SJCRH30 (cell line): ENCODE results near the gene TNNC1. TPM values are rescaled to one million over a fixed set of nuclear protein-coding genes. Genes with fewer than 3 reads are reported as not detected.

Experiments
- DNase-seq, 2 experiments: peaks; one replicate each; pipeline ENCODE4 v3.0.0-alpha.2; 2015 to 2020
- H3K27ac ChIP-seq: fragments of 250-450 bp; sonication (Bioruptor Pico); 2 replicates; pipeline ENCODE4 v1.5.1; 2020; ENCODE audit warnings: mild to moderate bottlenecking, moderate library complexity
- H3K27me3 ChIP-seq: fragments of 250-450 bp; sonication (Bioruptor Pico); 2 replicates; pipeline ENCODE4 v1.5.1; 2020; ENCODE audit warnings: mild to moderate bottlenecking, moderate library complexity
- H3K36me3 ChIP-seq: fragments of 250-450 bp; sonication (Bioruptor Pico); 2 replicates; pipeline ENCODE4 v1.5.1; 2020; ENCODE audit warnings: mild to moderate bottlenecking, moderate library complexity
- H3K4me1 ChIP-seq: fragments of 250-450 bp; sonication (Bioruptor Pico); 2 replicates; pipeline ENCODE4 v1.5.1; 2020; ENCODE audit warnings: mild to moderate bottlenecking, moderate library complexity
- H3K4me3 ChIP-seq: fragments of 250-450 bp; sonication (Bioruptor Pico); 2 replicates; pipeline ENCODE4 v1.5.1; 2020; ENCODE audit warnings: mild to moderate bottlenecking, moderate library complexity
- H3K9me3 ChIP-seq: fragments of 250-450 bp; sonication (Bioruptor Pico); replicated peaks from 2 replicates; pipeline ENCODE4 v1.5.1; 2020; ENCODE audit warnings: mild to moderate bottlenecking, moderate library complexity
- total RNA-seq: library from RNA; depleted of rRNA; stranded (reverse); fragments of >200 nt; shearing (Covaris generic); gene quantifications from 2 replicates; pipeline ENCODE4 v1.2.3, GENCODE V29; 2014

Gene TNNC1
- total RNA-seq, 1 experiment from 2014 or later, result 8.5 TPM

- DNase-seq, result no peak
- Histone ChIP-seq H3K4me1 (no peaks in the 10 kb centered on the region), H3K36me3 (peaks cover 69% of the 10 kb centered on the region), H3K4me3 (no peak overlapping the region), H3K9me3 (no peaks in the 10 kb centered on the region), H3K27ac (no peak overlapping the region), H3K27me3 (no peaks in the 10 kb centered on the region)
Measured at GRCh38 chr3:52477076-52477795, 23.4 kb upstream of the TNNC1 start.

- no peak for DNase-seq
- Histone ChIP-seq H3K27me3 (no peaks in the 10 kb centered on the region), H3K36me3 (peaks cover 62% of the 10 kb centered on the region), H3K27ac (no peak overlapping the region), H3K4me3 (no peak overlapping the region), H3K9me3 (no peaks in the 10 kb centered on the region), H3K4me1 (no peaks in the 10 kb centered on the region)
Measured at GRCh38 chr3:52473026-52473425, 19.2 kb upstream of the TNNC1 start.

- no peak for DNase-seq
- Histone ChIP-seq H3K27me3 (no peaks in the 10 kb centered on the region), H3K36me3 (peaks cover 62% of the 10 kb centered on the region), H3K9me3 (no peaks in the 10 kb centered on the region), H3K4me1 (no peaks in the 10 kb centered on the region), H3K4me3 (no peak overlapping the region), H3K27ac (no peak overlapping the region)
Measured at GRCh38 chr3:52472239-52473000, 18.6 kb upstream of the TNNC1 start.

- Histone ChIP-seq H3K4me1 (no peaks in the 10 kb centered on the region), H3K9me3 (no peaks in the 10 kb centered on the region), H3K36me3 (peaks cover 58% of the 10 kb centered on the region), H3K4me3 (no peak overlapping the region), H3K27ac (no peak overlapping the region), H3K27me3 (no peaks in the 10 kb centered on the region)
- no peak for DNase-seq
Measured at GRCh38 chr3:52471371-52472238, 17.8 kb upstream of the TNNC1 start.

GRCh38 chr3:52470920-52471319, 17.1 kb upstream of the TNNC1 start:
- Histone ChIP-seq H3K9me3 (no peaks in the 10 kb centered on the region), H3K27ac (no peak overlapping the region), H3K27me3 (no peaks in the 10 kb centered on the region), H3K4me1 (no peaks in the 10 kb centered on the region), H3K4me3 (no peak overlapping the region), H3K36me3 (peaks cover 54% of the 10 kb centered on the region)
- no peak for DNase-seq

GRCh38 chr3:52469001-52469400, 15.2 kb upstream of the TNNC1 start:
- Histone ChIP-seq H3K4me3 (no peak overlapping the region), H3K36me3 (peaks cover 45% of the 10 kb centered on the region)

GRCh38 chr3:52468336-52468735, 14.5 kb upstream of the TNNC1 start:
- no peak for DNase-seq
- H3K27ac ChIP-seq, result no peak overlapping the region
- H3K36me3 ChIP-seq, result peaks cover 39% of the 10 kb centered on the region
- H3K4me3 ChIP-seq, result no peak overlapping the region
- no peaks in the 10 kb centered on the region for H3K4me1 ChIP-seq
- H3K9me3 ChIP-seq, result no peaks in the 10 kb centered on the region
- no peaks in the 10 kb centered on the region for H3K27me3 ChIP-seq

More at GRCh38 chr3:52469001-52469400, 15.2 kb upstream of the TNNC1 start:
- Histone ChIP-seq H3K9me3 (no peaks in the 10 kb centered on the region), H3K4me1 (no peaks in the 10 kb centered on the region), H3K27ac (no peak overlapping the region), H3K27me3 (no peaks in the 10 kb centered on the region)
- DNase-seq, result no peak

GRCh38 chr3:52463416-52463815, 9.6 kb upstream of the TNNC1 start:
- H3K27me3 ChIP-seq, result no peaks in the 10 kb centered on the region
- peaks cover 36% of the 10 kb centered on the region for H3K36me3 ChIP-seq
- no peak for DNase-seq
- no peaks in the 10 kb centered on the region for H3K4me1 ChIP-seq
- no peak overlapping the region for H3K4me3 ChIP-seq
- no peaks in the 10 kb centered on the region for H3K9me3 ChIP-seq
- H3K27ac ChIP-seq, result no peak overlapping the region

GRCh38 chr3:52461874-52462273, 8.0 kb upstream of the TNNC1 start:
- peaks cover 41% of the 10 kb centered on the region for H3K36me3 ChIP-seq
- H3K27me3 ChIP-seq, result no peaks in the 10 kb centered on the region
- no peak overlapping the region for H3K27ac ChIP-seq

GRCh38 chr3:52458770-52459545, 5.1 kb upstream of the TNNC1 start:
- peaks cover 33% of the 10 kb centered on the region for H3K36me3 ChIP-seq
- no peak overlapping the region for H3K27ac ChIP-seq
- H3K4me1 ChIP-seq, result peaks cover 17% of the 10 kb centered on the region
- no peaks in the 10 kb centered on the region for H3K27me3 ChIP-seq
- DNase-seq, result no peak
- no peak overlapping the region for H3K4me3 ChIP-seq
- H3K9me3 ChIP-seq, result no peaks in the 10 kb centered on the region

More at GRCh38 chr3:52461874-52462273, 8.0 kb upstream of the TNNC1 start:
- DNase-seq, result no peak
- H3K9me3 ChIP-seq, result no peaks in the 10 kb centered on the region
- no peak overlapping the region for H3K4me3 ChIP-seq
- H3K4me1 ChIP-seq, result peaks cover under 1% of the 10 kb centered on the region; the same call in 1 of the 2 replicates

GRCh38 chr3:52458031-52458760, 4.4 kb upstream of the TNNC1 start:
- Histone ChIP-seq H3K27ac (no peak overlapping the region), H3K9me3 (no peaks in the 10 kb centered on the region), H3K27me3 (no peaks in the 10 kb centered on the region), H3K4me3 (no peak overlapping the region), H3K4me1 (peaks cover 25% of the 10 kb centered on the region), H3K36me3 (peaks cover 31% of the 10 kb centered on the region)
- DNase-seq, result no peak

- peaks cover 34% of the 10 kb centered on the region for H3K4me1 ChIP-seq
- H3K27ac ChIP-seq, result no peak overlapping the region
- no peak for DNase-seq
- no peaks in the 10 kb centered on the region for H3K27me3 ChIP-seq
- peaks cover 28% of the 10 kb centered on the region for H3K36me3 ChIP-seq
- peak overlapping the region; percentile 100 for H3K4me3 ChIP-seq
- H3K9me3 ChIP-seq, result no peaks in the 10 kb centered on the region
Measured at GRCh38 chr3:52456800-52457183, 3.0 kb upstream of the TNNC1 start.

GRCh38 chr3:52456169-52456799, 2.4 kb upstream of the TNNC1 start:
- Histone ChIP-seq H3K4me1 (peaks cover 34% of the 10 kb centered on the region), H3K9me3 (no peaks in the 10 kb centered on the region), H3K36me3 (peaks cover 28% of the 10 kb centered on the region), H3K27ac (peak overlapping the region; percentile 60; the same call in 1 of the 2 replicates), H3K4me3 (peak overlapping the region; percentile 100), H3K27me3 (no peaks in the 10 kb centered on the region)
- peak; percentile 32 to 34 for DNase-seq
